H1 (cell line): Measurements from ENCODE around the gene FNIP2. TPM values are rescaled to one million over a fixed set of nuclear protein-coding genes. Genes with fewer than 3 reads are reported as not detected.

Source experiments
- CBX8 ChIP-seq: fragments of 300-800, 300-1000 bp; sonication (generic); IDR thresholded peaks from 2 replicates; pipeline ENCODE4 v1.7.1; 2016; ENCODE audit warnings: low read depth, low read length, borderline replicate concordance
- POU5F1 ChIP-seq: IDR thresholded peaks from 2 replicates; pipeline ENCODE4 v1.6.1; 2011; ENCODE audit warnings: low read depth, mild to moderate bottlenecking, low read length, moderate library complexity
- RBBP5 ChIP-seq: IDR thresholded peaks from 2 replicates; pipeline ENCODE4 v1.7.1; 2012; ENCODE audit warnings: low read depth, mild to moderate bottlenecking, inconsistent platforms, low read length, moderate library complexity, borderline replicate concordance
- RXRA ChIP-seq: IDR thresholded peaks from 2 replicates; pipeline ENCODE4 v1.6.1; 2011; ENCODE audit warnings: low read depth, mild to moderate bottlenecking, low read length, moderate library complexity; ENCODE audit not compliant: insufficient read depth
- SAP30 ChIP-seq: fragments of 300-600 bp; sonication (generic); IDR thresholded peaks from 2 replicates; pipeline ENCODE4 v1.7.1; 2012; ENCODE audit warnings: low read length, moderate library complexity, mild to moderate bottlenecking, inconsistent platforms; ENCODE audit not compliant: insufficient read depth, insufficient replicate concordance
- polyA plus RNA-seq, 7 experiments: library from polyadenylated mRNA; depleted of rRNA in 3 of 7; stranded (reverse) in 5 of 7; unstranded in 2 of 7; fragments of >200 nt in 5 of 7; fragments of 200-250 nt in 2 of 7; gene quantifications; 1 replicate in 5 of 7; 2 replicates in 1 of 7; 4 replicates in 1 of 7; pipeline versions ENCODE4 v1.2.1 to v1.2.3, GENCODE V29; 2011 to 2013; ENCODE audit warnings: missing spikeins in 2 of 7, mixed read lengths in 2 of 7
- total RNA-seq: library from RNA; stranded (reverse); fragmentation: NEBNext Ultra II Directional; extraction: Animal tissue kit (Norgen Biotek cat#: 25700); gene quantifications from 2 replicates; pipeline ENCODE4 v1.2.1, GENCODE V29; 2021

The FNIP2 gene
- total and polyA plus RNA-seq, 2 of the 8 experiments (the other 6 are each of a cell fraction or from before 2014, with no cell fraction given), result 4.0 to 13.0 TPM

DNA sequence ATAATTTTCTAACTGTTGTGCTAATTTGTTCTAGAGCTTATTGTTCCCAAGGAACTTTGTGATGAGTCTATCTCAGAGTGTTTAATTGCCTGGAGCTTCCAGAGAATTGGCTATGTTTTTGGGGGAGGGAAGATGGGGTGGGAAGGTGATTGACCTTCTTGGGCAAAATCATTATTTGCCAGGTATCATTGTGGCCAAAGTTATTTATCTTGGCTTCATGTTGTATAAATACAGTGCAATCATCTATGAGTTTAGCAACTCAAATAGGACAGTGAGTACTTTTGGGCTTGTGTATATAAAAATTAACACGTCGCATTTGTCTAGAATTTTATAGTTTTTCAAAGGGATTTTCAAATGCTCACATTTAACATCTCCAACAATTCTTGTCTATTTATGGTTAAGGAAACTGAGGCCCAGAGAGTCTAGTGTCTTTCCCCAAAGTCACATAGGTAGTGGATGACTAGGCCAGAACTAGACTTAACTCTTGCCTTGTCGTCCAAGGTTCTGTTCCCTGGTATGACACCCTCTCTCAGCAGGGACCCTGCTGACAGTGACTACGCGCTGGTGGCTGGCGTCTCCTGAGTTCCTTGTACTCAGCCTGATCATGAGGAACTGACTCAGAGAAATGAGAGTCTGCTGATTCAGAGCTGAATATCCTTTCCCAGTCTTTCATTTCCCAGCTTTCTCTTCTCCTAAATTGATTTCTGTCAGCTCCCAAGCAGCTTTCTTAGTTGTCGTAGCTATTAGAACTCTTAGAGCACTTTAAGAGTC, 27.7 kb downstream of the FNIP2 start (continued):
- TF ChIP-seq POU5F1, result no peak
- TF ChIP-seq CBX8, result no peak
- no peak for TF ChIP-seq RBBP5
- no peak for TF ChIP-seq RXRA
- TF ChIP-seq SAP30, result no peak
